Neural crest cell (in vitro differentiated cells): ENCODE measurements around the gene CTU1. TPM values are rescaled to one million over a fixed set of nuclear protein-coding genes. Genes with fewer than 3 reads are reported as not detected.

Experiments used
- DNase-seq: peaks from one replicate; pipeline ENCODE4 v3.0.0; 2021; ENCODE audit warnings: low read depth, mixed read lengths, low spot score
- H3K27ac Mint-ChIP-seq: one replicate; pipeline ENCODE4 v1.8.0; 2021; ENCODE audit warnings: mild to moderate bottlenecking, mixed read lengths; ENCODE audit not compliant: unreplicated experiment
- H3K27me3 Mint-ChIP-seq: 2 replicates; pipeline ENCODE4 v1.8.0; 2021; ENCODE audit warnings: low read depth, mild to moderate bottlenecking, mixed read lengths
- H3K36me3 Mint-ChIP-seq: 2 replicates; pipeline ENCODE4 v1.8.0; 2021; ENCODE audit warnings: low read depth, mild to moderate bottlenecking, mixed read lengths
- H3K4me1 Mint-ChIP-seq: 2 replicates; pipeline ENCODE4 v1.8.0; 2021; ENCODE audit warnings: mixed read lengths
- H3K4me3 Mint-ChIP-seq: one replicate; pipeline ENCODE4 v1.8.0; 2021; ENCODE audit warnings: mild to moderate bottlenecking, mixed read lengths
- H3K9me3 Mint-ChIP-seq: 2 replicates; pipeline ENCODE4 v1.8.0; 2021; ENCODE audit warnings: mixed read lengths
- total RNA-seq: library from RNA; stranded (reverse); gene quantifications from 2 replicates; pipeline ENCODE4 v1.2.1, GENCODE V29; 2021
- TF ChIP-seq, protein P1 (sequence below): fragments of 200-600 bp; sonication (generic); conservative IDR thresholded peaks from 2 replicates; pipeline ENCODE4 v1.5.0; 2021; ENCODE audit warnings: antibody characterized with exemption, mild to moderate bottlenecking

The CTU1 gene
- total RNA-seq, 1 donor from 2014 or later, result 8.4 TPM

DNA sequence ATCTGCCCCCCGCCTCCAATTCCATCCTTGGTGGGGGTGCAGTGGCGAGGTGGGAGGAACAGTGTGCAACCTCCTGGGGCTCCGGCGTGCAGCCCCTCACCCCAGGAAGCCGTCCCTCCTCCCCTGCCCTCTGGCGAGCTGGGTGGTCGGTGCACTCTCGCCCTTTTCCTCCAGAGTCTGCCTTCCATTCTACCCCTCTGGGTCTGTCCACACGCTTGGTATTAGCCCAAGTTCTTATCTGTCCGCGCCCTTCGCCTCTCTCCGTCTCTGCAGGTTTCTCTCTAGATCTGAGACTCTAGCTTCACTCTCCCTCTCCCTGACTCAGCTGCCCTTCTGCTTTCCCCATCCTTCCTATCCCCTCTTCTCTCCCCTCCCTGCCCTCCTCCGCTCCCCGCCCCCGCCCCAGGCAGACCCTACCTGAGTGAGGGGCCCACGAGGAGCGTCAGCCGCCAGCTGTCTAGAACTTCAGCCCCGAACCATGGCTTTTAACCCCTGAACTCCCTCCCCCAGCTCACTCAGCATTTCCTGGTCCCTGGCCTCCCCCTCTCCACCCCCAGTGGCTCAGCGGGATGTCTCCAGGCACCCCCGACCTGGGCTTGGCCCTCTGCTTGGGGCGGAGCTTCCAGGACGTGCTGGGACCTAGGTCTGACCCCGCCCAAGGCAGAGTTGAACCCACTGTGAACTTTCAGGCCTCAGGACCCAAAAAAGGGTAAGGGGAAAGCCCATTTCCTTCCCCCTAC is 42.8 kb downstream of the CTU1 start:
- Mint-ChIP-seq H3K36me3 (no peaks in the 10 kb centered on the region), H3K4me1 (peaks cover 4% of the 10 kb centered on the region), H3K4me3 (no peak overlapping the region), H3K27ac (no peak overlapping the region), H3K27me3 (peaks cover 44% of the 10 kb centered on the region), H3K9me3 (peaks cover 13% of the 10 kb centered on the region)
- no peak for DNase-seq
- TF ChIP-seq, protein P1, sequence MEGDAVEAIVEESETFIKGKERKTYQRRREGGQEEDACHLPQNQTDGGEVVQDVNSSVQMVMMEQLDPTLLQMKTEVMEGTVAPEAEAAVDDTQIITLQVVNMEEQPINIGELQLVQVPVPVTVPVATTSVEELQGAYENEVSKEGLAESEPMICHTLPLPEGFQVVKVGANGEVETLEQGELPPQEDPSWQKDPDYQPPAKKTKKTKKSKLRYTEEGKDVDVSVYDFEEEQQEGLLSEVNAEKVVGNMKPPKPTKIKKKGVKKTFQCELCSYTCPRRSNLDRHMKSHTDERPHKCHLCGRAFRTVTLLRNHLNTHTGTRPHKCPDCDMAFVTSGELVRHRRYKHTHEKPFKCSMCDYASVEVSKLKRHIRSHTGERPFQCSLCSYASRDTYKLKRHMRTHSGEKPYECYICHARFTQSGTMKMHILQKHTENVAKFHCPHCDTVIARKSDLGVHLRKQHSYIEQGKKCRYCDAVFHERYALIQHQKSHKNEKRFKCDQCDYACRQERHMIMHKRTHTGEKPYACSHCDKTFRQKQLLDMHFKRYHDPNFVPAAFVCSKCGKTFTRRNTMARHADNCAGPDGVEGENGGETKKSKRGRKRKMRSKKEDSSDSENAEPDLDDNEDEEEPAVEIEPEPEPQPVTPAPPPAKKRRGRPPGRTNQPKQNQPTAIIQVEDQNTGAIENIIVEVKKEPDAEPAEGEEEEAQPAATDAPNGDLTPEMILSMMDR, result no peak

DNA sequence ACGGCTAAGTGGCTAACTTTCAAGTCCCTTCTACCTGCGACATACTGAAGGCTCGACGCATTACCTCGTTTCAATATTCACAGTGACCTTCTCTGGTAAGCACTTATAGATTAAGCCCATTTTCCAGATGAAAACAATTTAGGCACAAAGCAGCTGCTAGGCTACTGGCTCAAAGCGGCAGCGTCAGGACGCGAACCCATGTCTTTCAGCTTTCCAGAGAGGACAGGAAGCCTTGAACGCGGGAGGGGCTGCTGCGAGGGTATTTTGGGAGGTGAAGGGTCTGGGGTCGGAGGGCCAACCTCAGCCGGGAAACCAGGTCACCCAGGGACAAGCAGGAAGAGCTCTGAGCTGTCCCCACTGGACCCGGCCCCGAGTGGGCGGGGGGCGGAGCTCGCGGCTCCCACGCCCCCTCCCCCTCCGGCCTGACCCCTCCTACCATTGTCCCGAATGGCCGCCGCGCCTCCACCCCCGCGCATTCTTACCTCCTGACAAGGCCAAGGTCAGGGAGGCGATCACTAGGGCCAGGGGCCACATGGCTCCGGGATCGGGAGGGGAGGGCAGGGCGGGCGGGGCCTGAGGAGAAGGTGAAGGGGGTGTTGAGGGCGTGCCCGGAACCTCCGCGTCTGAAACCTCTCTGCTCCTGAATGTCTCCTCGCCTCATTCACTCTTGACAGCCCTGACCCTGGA is 43.5 kb downstream of the CTU1 start, which contains the start of gene KLK13:
TSS of gene KLK13 (minus strand) at position 559 of the 687 bp plus-strand sequence. CDS start at position 534, 25 bp downstream.
- H3K4me1 Mint-ChIP-seq, result peaks cover 4% of the 10 kb centered on the region
- H3K27me3 Mint-ChIP-seq, result peaks cover 44% of the 10 kb centered on the region
- H3K9me3 Mint-ChIP-seq, result peaks cover 13% of the 10 kb centered on the region
- H3K4me3 Mint-ChIP-seq, result peak within 1 kb of the TSS; percentile 7
- H3K36me3 Mint-ChIP-seq, result no peaks in the 10 kb centered on the region
- TF ChIP-seq, protein P1, result no peak
- H3K27ac Mint-ChIP-seq, result no peak within 1 kb of the TSS
- DNase-seq, result no peak

- Mint-ChIP-seq H3K4me3 (no peak overlapping the region), H3K9me3 (peaks cover 13% of the 10 kb centered on the region), H3K27ac (no peak overlapping the region), H3K4me1 (peaks cover 4% of the 10 kb centered on the region), H3K36me3 (no peaks in the 10 kb centered on the region), H3K27me3 (peaks cover 47% of the 10 kb centered on the region)
- no peak for DNase-seq
- TF ChIP-seq, protein P1, result no peak
Observed at GRCh38 chr19:51063664-51064063, 44.5 kb downstream of the CTU1 start.

GRCh38 chr19:51060973-51061372 is 47.2 kb downstream of the CTU1 start:
- DNase-seq, result no peak
- Mint-ChIP-seq H3K4me1 (peaks cover 4% of the 10 kb centered on the region), H3K27me3 (peaks cover 70% of the 10 kb centered on the region), H3K36me3 (no peaks in the 10 kb centered on the region), H3K4me3 (no peak overlapping the region), H3K9me3 (peaks cover 9% of the 10 kb centered on the region), H3K27ac (no peak overlapping the region)
- TF ChIP-seq, protein P1, result no peak

DNA sequence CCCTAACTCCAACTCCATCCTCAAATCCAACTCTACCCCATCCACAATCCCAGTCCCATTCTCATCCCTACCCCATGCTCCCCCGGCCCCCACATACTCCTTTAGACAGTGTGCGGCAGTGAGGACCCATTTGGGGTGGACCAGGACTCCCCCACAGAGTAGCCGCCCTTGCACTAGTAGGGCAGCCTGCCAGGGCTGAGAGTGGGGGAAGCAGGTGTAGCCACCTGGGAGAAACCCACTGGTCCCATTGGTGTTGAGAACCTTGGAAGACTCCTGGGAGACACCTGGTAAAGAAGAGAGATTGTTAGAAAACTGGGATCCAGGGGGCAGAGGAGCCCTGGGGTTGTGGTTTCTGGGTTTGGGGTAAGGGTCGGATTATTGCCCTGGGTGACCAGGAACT is 47.9 kb downstream of the CTU1 start:
- Mint-ChIP-seq H3K27ac (no peak overlapping the region), H3K36me3 (no peaks in the 10 kb centered on the region), H3K27me3 (peaks cover 74% of the 10 kb centered on the region), H3K9me3 (peaks cover 9% of the 10 kb centered on the region), H3K4me3 (no peak overlapping the region), H3K4me1 (peaks cover 3% of the 10 kb centered on the region)
- TF ChIP-seq, protein P1, result no peak
- DNase-seq, result no peak
